Prostate gland (tissue), 2 donors: ENCODE data around the gene ACOXL.

Source experiments
- POLR2A ChIP-seq: fragments of 450-650 bp; IDR thresholded peaks from one replicate; pipeline ENCODE4 v1.6.1; 2016; ENCODE audit warnings: antibody characterized with exemption, mild to moderate bottlenecking
- POLR2AphosphoS5 ChIP-seq: sonication (generic); formaldehyde crosslinking; IDR thresholded peaks from one replicate; pipeline ENCODE4 v1.6.1; 2017; ENCODE audit warnings: antibody characterized with exemption
- TF ChIP-seq, protein P1 (sequence below), 4 experiments: fragments of 200-600 bp in 2 of 4; fragments of 450-650 bp in 2 of 4; sonication (generic) in 2 of 4; IDR thresholded peaks; 1 replicate in 3 of 4; 2 replicates in 1 of 4; pipeline ENCODE4 v1.5.1; 2016 to 2019; ENCODE audit warnings: antibody characterized with exemption in 4 of 4, mild to moderate bottlenecking in 2 of 4, moderate library complexity in 2 of 4

DNA sequence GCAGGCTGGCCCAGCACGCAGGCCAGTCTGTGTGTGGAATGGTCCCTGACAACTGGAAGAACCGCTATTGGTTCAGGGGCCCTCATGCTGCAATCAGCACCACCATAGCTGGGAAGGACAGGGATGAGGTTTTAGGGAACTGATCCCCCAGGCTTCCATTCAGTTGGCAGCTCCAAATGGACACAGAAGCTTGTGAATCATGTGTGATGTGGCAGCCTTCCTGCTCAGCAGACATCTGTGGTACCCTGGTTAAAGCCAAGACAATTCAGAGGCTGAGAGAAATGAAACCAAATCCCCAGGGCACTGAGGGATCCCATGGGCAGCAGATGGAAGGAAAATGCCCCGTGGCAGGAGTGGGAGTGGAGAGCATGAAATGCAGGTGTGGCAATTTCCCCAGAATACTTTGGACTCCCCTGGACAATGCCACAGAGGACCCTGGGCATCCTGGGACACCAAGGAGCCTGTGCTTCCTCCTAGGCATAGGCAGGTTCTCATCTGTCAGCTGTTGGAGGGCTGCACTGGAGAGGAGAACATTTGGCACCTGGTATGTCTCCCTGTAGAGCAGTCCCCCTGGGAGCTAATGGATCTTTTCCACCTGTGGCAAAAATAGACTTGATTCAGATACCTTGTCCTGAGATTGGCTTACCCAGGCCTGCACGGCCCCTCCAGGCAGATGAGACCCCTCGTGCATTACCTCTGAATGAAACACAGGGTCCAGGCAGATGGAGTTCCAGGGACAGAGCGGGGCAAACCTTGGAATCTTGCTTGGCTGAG is 226.2 kb downstream of the ACOXL start:
- TF ChIP-seq POLR2A (no peak), POLR2AphosphoS5 (no peak)
- TF ChIP-seq, protein P1, sequence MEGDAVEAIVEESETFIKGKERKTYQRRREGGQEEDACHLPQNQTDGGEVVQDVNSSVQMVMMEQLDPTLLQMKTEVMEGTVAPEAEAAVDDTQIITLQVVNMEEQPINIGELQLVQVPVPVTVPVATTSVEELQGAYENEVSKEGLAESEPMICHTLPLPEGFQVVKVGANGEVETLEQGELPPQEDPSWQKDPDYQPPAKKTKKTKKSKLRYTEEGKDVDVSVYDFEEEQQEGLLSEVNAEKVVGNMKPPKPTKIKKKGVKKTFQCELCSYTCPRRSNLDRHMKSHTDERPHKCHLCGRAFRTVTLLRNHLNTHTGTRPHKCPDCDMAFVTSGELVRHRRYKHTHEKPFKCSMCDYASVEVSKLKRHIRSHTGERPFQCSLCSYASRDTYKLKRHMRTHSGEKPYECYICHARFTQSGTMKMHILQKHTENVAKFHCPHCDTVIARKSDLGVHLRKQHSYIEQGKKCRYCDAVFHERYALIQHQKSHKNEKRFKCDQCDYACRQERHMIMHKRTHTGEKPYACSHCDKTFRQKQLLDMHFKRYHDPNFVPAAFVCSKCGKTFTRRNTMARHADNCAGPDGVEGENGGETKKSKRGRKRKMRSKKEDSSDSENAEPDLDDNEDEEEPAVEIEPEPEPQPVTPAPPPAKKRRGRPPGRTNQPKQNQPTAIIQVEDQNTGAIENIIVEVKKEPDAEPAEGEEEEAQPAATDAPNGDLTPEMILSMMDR (IDR thresholded peaks at IDR 0.05): no peak
